Cardiac septum (tissue), 1 donor: ENCODE data around the gene SPDYE11. TPM values are rescaled to one million over a fixed set of nuclear protein-coding genes. Genes with fewer than 3 reads are reported as not detected.
"Not testable (repeated sequence)": the region's sequence is repeated elsewhere in the genome, so short reads cannot be mapped to it uniquely, and the experiment has no call there.

ENCODE experiments used
- DNase-seq: peaks from one replicate; pipeline ENCODE4 v3.0.0-alpha.2; 2020; ENCODE audit warnings: low spot score
- intact Hi-C: fragments of 100-400 bp; cut with DNase I; formaldehyde crosslinking; loops from one replicate; pipeline ENCODE4 v1.14.0; 2022
- long read RNA-seq: library from polyadenylated mRNA; unstranded; transcript quantifications from one replicate; pipeline ENCODE4 v2.0.0, GENCODE V29; 2021
- total RNA-seq: library from RNA; stranded (reverse); fragmentation: NEBNext Ultra II Directional; extraction: Animal tissue kit (Norgen Biotek cat#: 25700); gene quantifications from one replicate; pipeline ENCODE4 v1.2.1, GENCODE V29; 2021
- donor health status: DM: no; HTN: no; CAD: no.

Gene SPDYE11
- total RNA-seq = not detected
- long read RNA-seq = 0 reads

GRCh38 chr7:73057811-73058210, at the start of gene SPDYE11:
Gene SPDYE11 (minus strand): TSS chr7:73057911. CDS start chr7:73056111, 1,800 bp downstream.
- intact Hi-C loops, DNase-seq: not testable (repeated sequence)

- intact Hi-C loops, DNase-seq: not testable (repeated sequence)
Observed at GRCh38 chr7:73085938-73086337, 28.2 kb upstream of the SPDYE11 start, which contains the start of gene SPDYE9. Gene SPDYE9 (minus strand): TSS chr7:73086038. CDS start chr7:73084238, 1,800 bp downstream.

DNA sequence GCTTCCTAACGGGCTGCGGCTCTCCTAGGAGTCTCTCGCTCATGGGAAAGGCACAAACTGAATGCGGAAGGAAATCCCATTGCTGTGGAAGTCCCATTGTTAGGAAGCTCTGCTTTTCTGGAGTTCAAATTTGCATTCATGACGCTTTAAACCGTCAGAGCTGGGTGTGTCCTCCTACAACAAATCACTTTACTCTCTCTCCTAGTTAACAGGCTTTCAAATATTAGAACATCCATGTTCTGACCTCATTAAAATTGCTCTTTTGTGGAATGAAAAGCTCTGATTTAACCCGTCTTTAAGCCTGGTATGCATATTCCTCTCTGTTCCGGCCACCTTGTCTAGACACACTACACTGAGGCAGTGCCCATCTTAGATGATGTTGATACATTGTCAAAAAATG, 28.0 kb downstream of the SPDYE11 start, which contains the start of gene SPDYE8:
TSS of gene SPDYE8 (minus strand) at position 101 of the 400 bp plus-strand sequence. CDS start 1,800 bp downstream, outside the sequence.
- DNase-seq, intact Hi-C loops: not testable (repeated sequence)

GRCh38 chr7:73006491-73006890, 51.2 kb downstream of the SPDYE11 start:
- intact Hi-C loops = not testable (repeated sequence)

GRCh38 chr7:73005693-73006447, 51.8 kb downstream of the SPDYE11 start:
- DNase-seq = peak; percentile 96
- intact Hi-C loops = not testable (repeated sequence)

More at GRCh38 chr7:73006491-73006890, 51.2 kb downstream of the SPDYE11 start:
- not testable (repeated sequence) for DNase-seq

DNA sequence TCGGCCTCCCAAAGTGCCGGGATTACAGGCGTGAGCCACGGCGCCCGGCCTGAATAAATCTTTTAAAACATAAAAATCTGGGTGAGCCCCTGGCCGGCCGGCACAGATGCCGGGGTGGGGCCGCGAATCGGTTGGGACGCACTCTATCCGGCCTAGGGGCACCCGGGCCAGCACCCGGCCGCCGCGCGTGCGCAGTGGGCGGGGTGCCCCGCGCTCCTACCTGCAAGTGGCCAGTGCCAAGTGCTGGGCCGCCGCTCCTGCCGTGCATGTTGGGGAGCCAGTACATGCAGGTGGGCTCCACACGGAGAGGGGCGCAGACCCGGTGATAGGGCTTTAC, 52.4 kb downstream of the SPDYE11 start:
- intact Hi-C loops = not testable (repeated sequence)
- DNase-seq = peak; percentile 88

GRCh38 chr7:72997887-72998468, 59.7 kb downstream of the SPDYE11 start:
- intact Hi-C loops, DNase-seq: not testable (repeated sequence)

Other genes with a start within 250 kb of the SPDYE11 start
- gene TYW1B, start 229.7 kb downstream of the SPDYE11 start, total RNA-seq = 0.92 TPM
- gene POM121, start 132.8 kb downstream of the SPDYE11 start, total RNA-seq = 21.1 TPM
- gene TRIM74, start 88.4 kb downstream of the SPDYE11 start, total RNA-seq = 0.78 TPM
- not detected for gene SPDYE8, start 28.1 kb downstream of the SPDYE11 start, total RNA-seq
- not detected for gene SPDYE9, start 28.1 kb upstream of the SPDYE11 start, total RNA-seq